Measurements from ENCODE around the gene ARHGEF25.

DNA sequence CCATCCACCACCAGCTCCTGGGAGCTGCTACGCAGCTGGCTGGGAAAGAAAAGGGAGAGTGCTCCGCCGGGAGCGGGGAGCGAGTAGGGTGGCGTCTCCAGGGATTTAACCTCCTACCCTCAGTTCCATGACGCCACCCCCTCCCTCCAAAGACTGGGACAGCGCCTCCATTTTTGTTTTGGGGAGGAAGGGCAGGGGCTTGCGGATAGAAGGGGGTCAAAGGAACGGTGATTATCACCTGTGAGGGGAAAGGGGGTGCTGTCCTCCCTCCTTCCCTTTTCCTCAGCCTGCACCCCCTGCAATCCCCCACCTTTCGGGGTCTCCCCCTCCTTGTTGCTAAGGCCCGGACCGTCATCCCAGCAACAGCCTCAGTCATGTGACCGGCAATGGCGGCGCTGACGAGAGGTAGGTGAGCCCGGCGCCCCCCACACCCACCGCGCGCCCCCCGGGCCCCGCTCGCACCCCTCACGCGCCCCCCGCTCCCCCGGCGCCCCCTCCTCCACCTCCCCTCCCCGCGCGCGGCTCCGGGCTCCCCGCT is 6.7 kb upstream of the ARHGEF25 start, which contains the start of gene DTX3:
- no peak for TF ChIP-seq CTCF (conservative IDR thresholded peaks at IDR 0.05; ENCODE audit: low read depth, low read length)
- no peak for TF ChIP-seq EZH2 (IDR thresholded peaks at IDR 0.05; ENCODE audit: borderline replicate concordance, low read depth, low read length, poor library complexity, severe bottlenecking)
